ENCODE measurements around the gene RELN.
A peak's percentile ranks its signal among the peaks of the same experiment; 100 is the strongest.

RELN gene

DNA sequence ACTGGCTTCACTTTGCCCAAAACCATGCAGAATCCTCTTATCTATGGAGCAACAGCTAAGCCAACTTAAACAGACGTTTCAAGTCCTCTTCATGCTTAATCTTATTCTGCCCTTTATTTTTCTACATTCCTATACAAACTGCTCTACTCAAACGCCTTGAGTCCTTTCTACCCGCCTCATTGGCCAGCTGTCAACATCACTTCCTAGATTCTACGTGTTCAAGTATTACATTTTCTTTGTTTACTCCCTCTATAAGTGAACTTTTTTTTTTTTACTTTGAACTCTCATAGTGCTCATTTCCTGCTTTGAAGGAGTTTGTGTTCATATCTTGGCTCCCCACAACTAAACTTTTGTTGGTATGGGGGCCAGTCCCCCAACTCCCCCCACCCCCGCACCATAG lies 514.5 kb downstream of the RELN start:
- no peak for DNase-seq (ENCODE audit: low spot score)

- no peak for DNase-seq (ENCODE audit: low spot score)
Measured at GRCh38 chr7:103469095-103469948, 520.1 kb downstream of the RELN start.

DNA sequence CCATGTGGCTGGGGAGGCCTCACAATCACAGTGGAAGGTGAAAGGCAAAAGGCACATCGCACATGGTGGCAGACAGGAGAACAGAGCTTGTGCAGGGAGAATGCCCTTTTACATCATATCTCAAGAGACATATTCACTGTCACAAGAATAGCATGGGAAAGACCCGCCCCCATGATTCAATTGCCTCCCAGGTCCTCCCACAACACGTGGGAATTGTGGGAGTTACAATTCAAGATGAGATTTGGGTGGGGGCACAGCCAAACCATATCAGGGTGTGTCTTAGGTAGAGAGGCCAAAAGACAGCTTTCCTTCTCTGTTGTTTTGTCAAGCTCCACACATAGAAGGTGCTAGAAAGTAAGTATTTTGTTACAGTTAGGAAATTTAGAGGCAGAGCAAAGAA lies 522.6 kb downstream of the RELN start:
- no peak for DNase-seq (ENCODE audit: low spot score)

DNA sequence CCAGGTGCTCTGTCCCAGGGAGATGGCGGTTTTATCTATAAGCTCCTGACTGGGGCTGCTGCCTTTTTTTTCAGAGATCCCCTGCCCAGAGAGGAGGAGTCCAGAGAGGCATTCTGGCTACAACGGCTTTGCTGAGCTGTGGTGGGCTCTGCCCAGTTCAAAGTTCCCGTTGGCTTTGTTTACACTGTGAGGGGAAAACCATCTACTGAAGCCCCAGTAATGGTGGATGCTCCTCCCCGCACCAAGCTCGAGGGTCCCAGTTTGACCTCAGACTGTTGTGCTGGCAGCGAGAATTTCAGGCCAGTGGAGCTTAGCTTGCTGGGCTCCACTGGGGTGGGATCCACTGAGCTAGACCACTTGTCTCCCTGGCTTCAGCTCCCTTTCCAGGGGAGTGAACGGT lies 527.1 kb downstream of the RELN start:
- no peak for DNase-seq (ENCODE audit: low spot score)

DNA sequence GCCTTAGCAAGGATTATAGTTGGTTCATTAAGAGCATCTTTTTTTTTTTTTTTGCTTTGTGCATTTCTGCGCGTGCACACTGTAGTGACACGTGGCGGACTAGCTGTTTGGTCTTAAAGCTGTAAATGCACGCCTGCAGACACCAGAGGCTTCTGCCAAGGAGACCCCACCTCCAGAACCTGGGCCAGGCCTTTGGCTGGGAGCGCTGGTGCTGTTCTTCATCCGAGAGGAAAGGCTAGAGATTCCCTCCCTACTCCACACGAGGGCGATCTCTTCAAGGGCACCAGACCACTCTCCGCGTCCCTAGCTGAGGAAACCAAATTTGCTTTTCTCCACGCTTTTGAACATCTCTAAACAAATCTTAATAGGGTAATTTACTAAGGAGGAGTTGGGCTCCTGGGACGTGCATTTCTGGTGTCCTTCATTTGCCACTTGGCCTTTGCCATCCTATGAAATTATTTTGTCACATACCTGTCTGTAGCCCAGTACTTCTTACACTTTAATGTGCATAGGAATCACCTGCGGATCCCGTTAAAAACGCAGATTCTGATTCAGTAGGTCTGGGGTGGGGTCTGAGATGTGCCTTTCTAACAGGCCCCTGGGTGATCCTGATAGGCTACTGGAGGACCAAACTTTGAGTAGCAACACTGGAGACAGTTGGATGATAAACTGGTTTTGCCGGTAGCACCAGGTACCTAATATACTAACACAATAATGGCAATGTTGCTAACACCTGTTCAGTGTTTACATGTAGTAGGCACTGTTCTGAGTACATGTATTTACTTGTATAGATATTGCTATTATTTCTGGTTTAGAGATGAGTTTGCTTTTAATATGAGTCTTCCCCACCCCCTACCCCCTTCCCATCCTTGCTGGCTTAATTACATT lies 542.1 kb downstream of the RELN start:
- peak; percentile 82 for DNase-seq (ENCODE audit: low spot score)

DNA sequence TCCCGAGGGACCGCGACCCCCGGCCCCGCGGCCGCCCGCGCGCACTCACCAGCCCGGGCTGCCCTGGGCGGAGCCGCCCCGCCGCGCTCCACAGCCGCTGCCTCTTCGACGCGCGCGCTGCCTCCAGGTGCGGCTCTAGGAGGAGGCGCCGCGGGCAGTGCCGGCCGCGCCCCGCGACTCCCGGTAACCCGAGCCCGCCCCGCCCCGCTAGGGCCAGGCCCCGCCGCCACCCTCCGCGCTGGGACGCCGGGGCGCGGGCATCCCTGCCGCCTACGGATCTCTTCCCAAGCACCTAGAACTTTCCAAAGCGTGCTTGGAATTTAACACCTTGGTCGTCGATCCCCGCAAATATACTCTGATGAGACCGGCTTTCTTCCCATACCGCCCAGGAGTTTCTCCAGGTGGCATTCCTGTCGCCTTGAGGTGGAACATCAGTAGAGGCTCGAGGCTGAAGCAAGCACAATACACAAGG lies 543.4 kb downstream of the RELN start, which contains the start of gene SLC26A5:
TSS of gene SLC26A5 (minus strand) at position 159 of the 472 bp plus-strand sequence. CDS start 24,693 bp downstream, outside the sequence.
- DNase-seq (ENCODE audit: low spot score): no peak

GRCh38 chr7:103445228-103446048 lies 544.0 kb downstream of the RELN start:
- no peak for DNase-seq (ENCODE audit: low spot score)

GRCh38 chr7:103439661-103440060 lies 549.8 kb downstream of the RELN start:
- no peak for DNase-seq (ENCODE audit: low spot score)

- DNase-seq (ENCODE audit: low spot score): no peak
Measured at GRCh38 chr7:103437623-103438022, 551.8 kb downstream of the RELN start.

DNA sequence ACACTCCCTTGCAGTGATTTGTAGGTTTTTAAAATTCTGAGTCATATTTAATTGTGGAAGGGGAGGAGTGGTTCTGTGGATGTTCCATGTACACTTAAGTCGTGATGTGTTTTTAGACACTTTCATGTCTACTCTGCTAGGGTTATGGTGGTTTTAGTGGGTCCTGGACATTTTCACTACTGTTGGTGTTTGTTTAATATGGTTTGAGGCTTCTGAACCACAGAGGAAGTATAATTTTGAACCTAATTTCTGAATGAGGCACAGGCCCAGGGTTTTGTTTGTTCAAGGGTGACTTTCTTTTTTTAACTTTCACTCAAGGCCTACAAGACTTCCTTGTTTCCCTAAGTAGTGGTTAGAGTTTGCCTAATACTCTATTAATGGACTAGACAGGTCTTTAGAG lies 556.7 kb downstream of the RELN start:
- peak; percentile 12 for DNase-seq (ENCODE audit: low spot score)

GRCh38 chr7:103425177-103425576 lies 564.3 kb downstream of the RELN start:
- DNase-seq (ENCODE audit: low spot score): no peak

DNA sequence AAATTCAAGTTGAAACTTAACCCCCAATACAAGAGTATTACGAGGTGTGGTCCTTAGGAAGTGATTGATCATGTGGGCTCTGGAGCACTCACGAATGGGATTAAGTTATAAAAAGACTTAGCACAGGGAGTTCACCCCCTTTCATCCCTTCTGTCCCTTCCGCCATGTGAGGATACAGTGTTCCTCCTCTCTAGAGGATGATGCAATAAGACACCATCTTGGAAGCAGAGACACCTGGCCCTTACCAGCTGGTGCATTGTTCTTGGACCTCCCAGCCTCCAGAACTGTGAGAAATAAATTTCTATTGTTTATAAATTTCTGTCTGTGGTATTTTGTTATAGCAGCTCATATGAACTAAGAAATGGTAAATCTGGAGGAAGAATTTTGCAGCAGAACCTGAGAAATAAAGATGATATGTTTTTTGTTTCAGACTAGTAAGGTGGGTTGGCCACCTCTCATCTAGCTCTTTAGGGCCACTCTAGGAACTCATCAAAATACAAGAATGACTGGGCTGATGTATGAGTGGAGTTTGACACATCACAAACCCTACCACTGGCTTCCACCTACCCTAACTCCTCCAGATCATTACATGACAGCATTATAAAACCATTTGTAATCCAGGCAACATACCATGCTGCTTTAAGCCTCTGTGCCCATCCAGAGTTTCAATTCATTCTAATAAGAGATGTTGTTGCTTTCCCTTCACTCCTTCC lies 565.8 kb downstream of the RELN start:
- DNase-seq (ENCODE audit: low spot score): no peak
